Mesendoderm (in vitro differentiated cells): ENCODE results near the gene PGAM4.

Experiments used
- DNase-seq: peaks from one replicate; pipeline ENCODE4 v3.0.0; 2013
- H2AK5ac ChIP-seq: 2 replicates; pipeline ENCODE4 v1.6.1; 2013; ENCODE audit warnings: low read length, inconsistent platforms
- H2BK120ac ChIP-seq: 2 replicates; pipeline ENCODE4 v1.6.1; 2013; ENCODE audit warnings: low read depth, mild to moderate bottlenecking, low read length, moderate library complexity, mixed read lengths
- H2BK15ac ChIP-seq: replicated peaks from 2 replicates; pipeline ENCODE4 v1.6.1; 2013; ENCODE audit warnings: low read depth, mild to moderate bottlenecking, moderate library complexity
- H2BK5ac ChIP-seq: 2 replicates; pipeline ENCODE4 v1.6.1; 2013; ENCODE audit warnings: low read length, inconsistent platforms
- H3K18ac ChIP-seq: 2 replicates; pipeline ENCODE4 v1.6.1; 2013; ENCODE audit warnings: mild to moderate bottlenecking, low read length, mixed read lengths
- H3K23ac ChIP-seq: one replicate; pipeline ENCODE4 v1.6.1; 2013; ENCODE audit warnings: low read length
- H3K27ac ChIP-seq: 2 replicates; pipeline ENCODE4 v1.5.1; 2013; ENCODE audit warnings: low read depth, mild to moderate bottlenecking, inconsistent platforms, low read length, moderate library complexity
- H3K27me3 ChIP-seq: 2 replicates; pipeline ENCODE4 v1.6.1; 2013; ENCODE audit warnings: low read length, control low read depth, mild to moderate bottlenecking, inconsistent platforms; ENCODE audit not compliant: insufficient read depth, poor library complexity
- H3K36me3 ChIP-seq: 2 replicates; pipeline ENCODE4 v1.6.1; 2013; ENCODE audit warnings: low read length, inconsistent platforms; ENCODE audit not compliant: control insufficient read depth, insufficient read depth
- H3K4ac ChIP-seq: one replicate; pipeline ENCODE4 v1.6.1; 2013; ENCODE audit warnings: low read depth, mild to moderate bottlenecking, low read length, moderate library complexity
- H3K4me1 ChIP-seq: 2 replicates; pipeline ENCODE4 v1.6.1; 2013; ENCODE audit warnings: low read depth, low read length, inconsistent platforms; ENCODE audit not compliant: control insufficient read depth
- H3K4me2 ChIP-seq: 2 replicates; pipeline ENCODE4 v1.6.1; 2013; ENCODE audit warnings: low read length
- H3K4me3 ChIP-seq: 2 replicates; pipeline ENCODE4 v1.5.1; 2013; ENCODE audit warnings: mild to moderate bottlenecking, low read length
- H3K56ac ChIP-seq: one replicate; pipeline ENCODE4 v1.6.1; 2013; ENCODE audit warnings: low read length
- H3K79me1 ChIP-seq: 2 replicates; pipeline ENCODE4 v1.6.1; 2013; ENCODE audit warnings: low read length, inconsistent platforms
- H3K79me2 ChIP-seq: 2 replicates; pipeline ENCODE4 v1.6.1; 2013; ENCODE audit warnings: mild to moderate bottlenecking, low read length; ENCODE audit not compliant: control insufficient read depth, insufficient read depth
- H3K9ac ChIP-seq: 2 replicates; pipeline ENCODE4 v1.6.1; 2013; ENCODE audit warnings: low read length, inconsistent platforms
- H4K5ac ChIP-seq: one replicate; pipeline ENCODE4 v1.6.1; 2013; ENCODE audit warnings: low read length
- H4K8ac ChIP-seq: one replicate; pipeline ENCODE4 v1.6.1; 2013; ENCODE audit warnings: low read depth, mild to moderate bottlenecking, control low read depth, low read length, moderate library complexity
- WGBS: extraction: QIAGEN DNeasy Blood & Tissue Kit; methylation state at CpG from one replicate; pipeline ENCODE4 v1.1.7; 2013; ENCODE audit warnings: low lambda C conversion rate, missing lambda C conversion rate; ENCODE audit not compliant: insufficient coverage; ENCODE audit errors: extremely low coverage; 5-methylcytosine and 5-hydroxymethylcytosine counted together

PGAM4 gene

DNA sequence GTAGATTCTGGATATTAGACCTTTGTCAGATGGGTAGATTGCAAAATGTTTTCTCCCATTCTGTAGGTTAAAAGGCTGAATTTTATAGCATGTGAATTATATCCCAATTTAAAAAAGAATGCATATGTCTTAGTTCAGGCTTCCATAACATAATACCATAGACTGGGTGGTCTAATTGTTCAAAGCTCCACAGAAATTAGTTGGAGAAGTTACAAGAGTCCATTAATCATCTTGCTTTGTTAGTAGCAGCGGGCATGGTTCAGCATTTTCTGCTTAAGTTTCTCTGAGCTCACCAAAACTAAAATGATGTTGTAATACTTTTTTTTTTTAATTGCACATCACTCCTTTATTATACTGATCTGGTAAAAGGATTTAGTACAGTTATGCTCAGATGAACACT lies 1.8 kb downstream of the PGAM4 start:
- Histone ChIP-seq H3K79me1 (no peaks in the 10 kb centered on the region), H3K4me1 (no peaks in the 10 kb centered on the region), H3K4me3 (no peak overlapping the region), H3K23ac (no peak overlapping the region), H3K36me3 (no peaks in the 10 kb centered on the region), H2BK15ac (no peak overlapping the region), H4K5ac (no peak overlapping the region), H3K27ac (no peak overlapping the region), H2BK5ac (no peak overlapping the region), H3K79me2 (no peaks in the 10 kb centered on the region), H2BK120ac (no peak overlapping the region), H4K8ac (no peak overlapping the region), H3K56ac (no peak overlapping the region), H2AK5ac (no peak overlapping the region), H3K4me2 (no peak overlapping the region), H3K4ac (no peak overlapping the region), H3K18ac (no peak overlapping the region), H3K27me3 (no peaks in the 10 kb centered on the region), H3K9ac (no peak overlapping the region)
- no peak for DNase-seq
- WGBS, result no CpG with 5 or more reads among the region's 1 CpG

DNA sequence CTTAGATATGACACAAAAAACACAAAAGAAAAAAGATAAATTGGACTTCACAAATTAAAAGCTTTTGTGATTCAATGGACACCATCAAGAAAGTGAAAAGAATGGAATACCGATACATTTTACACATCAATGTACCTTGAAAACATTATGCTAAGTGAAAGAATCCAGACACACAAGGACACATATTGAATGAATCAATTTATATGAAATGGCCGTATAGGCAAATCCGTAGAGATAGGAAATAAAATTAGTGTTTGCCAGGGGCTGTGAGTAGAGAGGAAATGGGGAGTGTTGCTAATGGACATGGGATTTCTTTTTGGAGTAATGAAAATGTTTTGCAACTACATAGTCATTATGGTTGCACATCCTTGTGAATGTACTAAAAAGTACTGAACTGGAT lies 3.1 kb downstream of the PGAM4 start:
- H3K4me3 ChIP-seq, result no peak overlapping the region

DNA sequence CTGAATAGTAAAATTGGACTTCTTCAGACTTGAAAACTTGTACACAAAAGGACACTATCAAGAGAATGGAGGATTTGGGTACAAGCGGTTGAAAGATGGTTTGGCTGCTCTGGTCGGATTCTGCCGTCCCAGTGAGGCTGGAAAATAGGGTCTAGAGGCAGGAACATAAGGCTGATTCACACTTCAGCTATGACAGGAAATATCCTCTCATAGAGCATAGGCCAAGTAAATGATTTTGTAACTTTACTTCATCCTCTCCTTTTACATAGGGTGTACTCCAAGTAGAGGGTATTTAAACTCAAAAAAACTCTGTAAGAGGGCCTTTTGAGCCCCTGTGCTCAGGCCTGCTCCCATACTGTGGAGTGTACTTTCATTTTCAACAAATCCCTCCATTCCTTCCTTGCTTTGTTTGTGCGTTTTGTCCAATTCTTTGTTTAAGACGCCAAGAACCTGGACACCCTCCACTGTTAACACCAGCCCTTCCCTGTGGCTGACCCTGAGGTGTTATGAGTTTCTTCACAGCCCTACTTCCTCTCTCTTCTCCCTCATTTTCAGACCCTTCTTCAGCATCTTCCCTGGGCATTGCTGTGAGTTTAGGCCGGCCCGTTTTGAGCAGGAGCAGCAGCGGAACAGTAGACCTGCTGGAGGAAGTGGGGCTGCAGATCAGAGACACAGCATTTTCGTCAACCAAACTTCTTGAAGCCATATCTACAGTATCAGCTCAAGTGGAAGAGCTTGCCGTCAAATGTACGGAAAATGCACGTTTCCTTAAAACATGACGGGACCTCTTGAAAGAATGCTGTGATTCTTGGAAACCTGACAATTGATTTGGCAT lies 7.2 kb downstream of the PGAM4 start:
- no peak overlapping the region for H3K4ac ChIP-seq
- no peak overlapping the region for H3K23ac ChIP-seq
- no peaks in the 10 kb centered on the region for H3K79me1 ChIP-seq
- no peak overlapping the region for H2BK15ac ChIP-seq
- H3K27ac ChIP-seq, result no peak overlapping the region
- H2BK120ac ChIP-seq, result no peak overlapping the region
- no CpG with 5 or more reads among the region's 13 CpGs for WGBS
- H3K18ac ChIP-seq, result no peak overlapping the region
- no peak overlapping the region for H3K56ac ChIP-seq
- no peaks in the 10 kb centered on the region for H3K27me3 ChIP-seq
- no peak overlapping the region for H2AK5ac ChIP-seq
- H4K5ac ChIP-seq, result no peak overlapping the region
- no peaks in the 10 kb centered on the region for H3K36me3 ChIP-seq
- no peak overlapping the region for H2BK5ac ChIP-seq
- no peak for DNase-seq
- H3K4me3 ChIP-seq, result no peak overlapping the region
- no peak overlapping the region for H3K9ac ChIP-seq
- no peak overlapping the region for H3K4me2 ChIP-seq
- no peak overlapping the region for H4K8ac ChIP-seq
- H3K4me1 ChIP-seq, result no peaks in the 10 kb centered on the region
- no peaks in the 10 kb centered on the region for H3K79me2 ChIP-seq

More for the DNA sequence above, 3.1 kb downstream of the PGAM4 start:
- H2AK5ac ChIP-seq, result no peak overlapping the region
- no peak overlapping the region for H2BK5ac ChIP-seq
- H3K27ac ChIP-seq, result no peak overlapping the region
- no peak overlapping the region for H4K8ac ChIP-seq
- H3K27me3 ChIP-seq, result no peaks in the 10 kb centered on the region
- no peak overlapping the region for H2BK120ac ChIP-seq
- no peak overlapping the region for H3K9ac ChIP-seq
- H2BK15ac ChIP-seq, result no peak overlapping the region
- no peak overlapping the region for H4K5ac ChIP-seq
- no peak overlapping the region for H3K18ac ChIP-seq
- H3K4me1 ChIP-seq, result no peaks in the 10 kb centered on the region
- H3K36me3 ChIP-seq, result no peaks in the 10 kb centered on the region
- no peak for DNase-seq
- H3K79me2 ChIP-seq, result no peaks in the 10 kb centered on the region
- no CpG with 5 or more reads among the region's 3 CpGs for WGBS
- no peak overlapping the region for H3K4me2 ChIP-seq
- no peaks in the 10 kb centered on the region for H3K79me1 ChIP-seq
- H3K23ac ChIP-seq, result no peak overlapping the region
- no peak overlapping the region for H3K4ac ChIP-seq
- H3K56ac ChIP-seq, result no peak overlapping the region

DNA sequence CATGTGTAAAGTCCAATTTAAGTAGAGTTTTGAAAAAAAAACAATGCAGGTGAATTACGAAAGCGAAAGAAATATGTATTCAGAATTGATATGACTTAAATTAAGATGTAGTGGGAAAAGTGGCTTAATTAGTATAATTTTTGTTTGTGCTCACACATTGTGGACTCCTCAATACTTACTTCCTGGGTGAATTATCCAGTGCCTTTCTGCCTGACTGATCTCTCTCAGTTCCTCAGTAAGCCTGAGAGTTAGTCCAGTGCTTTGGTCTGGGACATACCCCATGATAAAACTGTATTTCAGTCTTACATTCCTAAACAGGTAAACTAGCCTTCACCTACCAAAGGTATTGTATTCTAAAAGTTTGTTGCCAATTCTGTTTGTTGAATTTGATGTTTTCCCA lies 8.4 kb downstream of the PGAM4 start:
- H3K4me2 ChIP-seq, result no peak overlapping the region
- WGBS, result no CpG with 5 or more reads among the region's 2 CpGs
- no peak overlapping the region for H4K5ac ChIP-seq
- H3K4me3 ChIP-seq, result no peak overlapping the region
- H2AK5ac ChIP-seq, result no peak overlapping the region
- no peak for DNase-seq
- H3K27me3 ChIP-seq, result no peaks in the 10 kb centered on the region
- no peak overlapping the region for H3K56ac ChIP-seq
- no peaks in the 10 kb centered on the region for H3K79me1 ChIP-seq
- no peaks in the 10 kb centered on the region for H3K79me2 ChIP-seq
- no peaks in the 10 kb centered on the region for H3K4me1 ChIP-seq
- no peak overlapping the region for H3K9ac ChIP-seq
- H3K4ac ChIP-seq, result no peak overlapping the region
- H3K36me3 ChIP-seq, result no peaks in the 10 kb centered on the region
- H4K8ac ChIP-seq, result no peak overlapping the region
- H3K27ac ChIP-seq, result no peak overlapping the region
- no peak overlapping the region for H3K18ac ChIP-seq
- no peak overlapping the region for H2BK5ac ChIP-seq
- H3K23ac ChIP-seq, result no peak overlapping the region
- no peak overlapping the region for H2BK15ac ChIP-seq
- H2BK120ac ChIP-seq, result no peak overlapping the region

DNA sequence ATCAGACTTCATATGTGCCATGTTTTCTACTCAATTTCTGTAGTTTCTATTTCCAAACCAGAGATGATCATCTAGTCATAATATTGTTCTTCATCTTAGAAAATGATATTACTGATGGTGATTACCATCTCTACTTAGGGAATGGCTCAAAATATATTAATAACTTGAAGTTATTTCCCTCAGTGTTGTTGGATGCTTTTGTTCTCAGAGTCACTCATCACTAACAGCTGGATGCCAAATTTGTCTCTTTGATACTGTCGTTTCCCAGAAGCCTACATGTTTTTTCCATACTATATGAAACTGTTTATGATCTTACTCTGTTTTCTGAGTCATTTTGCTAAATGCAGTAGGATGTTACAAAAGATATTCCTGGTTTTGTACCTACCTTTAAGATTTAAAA lies 8.9 kb downstream of the PGAM4 start:
- H3K36me3 ChIP-seq, result no peaks in the 10 kb centered on the region
- no peak overlapping the region for H3K18ac ChIP-seq
- no peak overlapping the region for H2AK5ac ChIP-seq
- no peak overlapping the region for H3K4me2 ChIP-seq
- H3K23ac ChIP-seq, result no peak overlapping the region
- no peak overlapping the region for H4K5ac ChIP-seq
- no peak overlapping the region for H3K4me3 ChIP-seq
- H3K4me1 ChIP-seq, result no peaks in the 10 kb centered on the region
- no peak overlapping the region for H2BK15ac ChIP-seq
- H2BK120ac ChIP-seq, result no peak overlapping the region
- H3K27ac ChIP-seq, result no peak overlapping the region
- no peaks in the 10 kb centered on the region for H3K79me1 ChIP-seq
- no peak overlapping the region for H2BK5ac ChIP-seq
- no peaks in the 10 kb centered on the region for H3K27me3 ChIP-seq
- H3K56ac ChIP-seq, result no peak overlapping the region
- H3K4ac ChIP-seq, result no peak overlapping the region
- no peak overlapping the region for H3K9ac ChIP-seq
- DNase-seq, result no peak
- no peak overlapping the region for H4K8ac ChIP-seq
- H3K79me2 ChIP-seq, result no peaks in the 10 kb centered on the region
- WGBS, result no CpG with 5 or more reads among the region's 1 CpG

DNA sequence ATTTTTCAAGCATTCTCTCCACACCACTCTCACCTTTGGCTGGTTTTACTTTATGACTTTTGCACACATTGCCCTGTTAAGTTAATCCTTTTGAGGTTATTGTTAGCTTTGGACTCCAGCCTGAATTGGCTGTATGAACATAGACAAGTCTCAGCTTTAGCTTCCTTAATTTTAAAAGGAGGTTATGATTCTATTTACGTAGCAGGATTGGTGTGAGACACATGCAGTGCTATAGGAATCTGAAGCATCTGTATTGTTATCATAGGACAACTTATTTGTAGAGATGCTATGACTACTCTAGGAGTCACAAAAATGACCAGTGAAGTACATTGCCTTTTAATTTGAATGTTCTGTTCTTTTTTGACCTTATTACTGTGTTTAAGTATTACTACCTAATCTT lies 15.7 kb downstream of the PGAM4 start:
- Histone ChIP-seq H2BK15ac (no peak overlapping the region), H3K27ac (no peak overlapping the region), H2AK5ac (no peak overlapping the region), H3K4me3 (no peak overlapping the region), H2BK120ac (no peak overlapping the region), H3K56ac (no peak overlapping the region), H3K4me2 (no peak overlapping the region), H2BK5ac (no peak overlapping the region), H3K36me3 (no peaks in the 10 kb centered on the region), H3K18ac (no peak overlapping the region), H4K8ac (no peak overlapping the region), H3K4ac (no peak overlapping the region), H3K79me1 (no peaks in the 10 kb centered on the region), H3K4me1 (no peaks in the 10 kb centered on the region), H4K5ac (no peak overlapping the region), H3K27me3 (no peaks in the 10 kb centered on the region), H3K79me2 (no peaks in the 10 kb centered on the region), H3K9ac (no peak overlapping the region), H3K23ac (no peak overlapping the region)
- DNase-seq, result no peak
- WGBS, result no CpG with 5 or more reads among the region's 1 CpG
